GM13976 (cell line): ENCODE data around the gene KRT82.
"Not testable (repeated sequence)": the region's sequence is repeated elsewhere in the genome, so short reads cannot be mapped to it uniquely, and the experiment has no call there.

Source experiments
- DNase-seq: peaks from one replicate; pipeline ENCODE4 v3.0.0; 2012; ENCODE audit warnings: low spot score
- in situ Hi-C: fragments of 300-500 bp; cut with MboI; formaldehyde crosslinking; loops from one replicate; pipeline ENCODE4 v1.12.0; 2022; ENCODE audit warnings: low sequenced_read_pairs, mixed read lengths, inconsistent platforms; ENCODE audit not compliant: unreplicated experiment
- TF ChIP-seq, protein P1 (sequence below): IDR thresholded peaks from 2 replicates; pipeline ENCODE4 v1.5.1; 2012; ENCODE audit warnings: borderline replicate concordance, mild to moderate bottlenecking; ENCODE audit not compliant: insufficient read depth; ENCODE audit errors: extremely low read depth, missing control alignments, control extremely low read depth

Gene KRT82

GRCh38 chr12:52413202-52413601 is 7.1 kb upstream of the KRT82 start:
- no peak for DNase-seq
- TF ChIP-seq, protein P1, sequence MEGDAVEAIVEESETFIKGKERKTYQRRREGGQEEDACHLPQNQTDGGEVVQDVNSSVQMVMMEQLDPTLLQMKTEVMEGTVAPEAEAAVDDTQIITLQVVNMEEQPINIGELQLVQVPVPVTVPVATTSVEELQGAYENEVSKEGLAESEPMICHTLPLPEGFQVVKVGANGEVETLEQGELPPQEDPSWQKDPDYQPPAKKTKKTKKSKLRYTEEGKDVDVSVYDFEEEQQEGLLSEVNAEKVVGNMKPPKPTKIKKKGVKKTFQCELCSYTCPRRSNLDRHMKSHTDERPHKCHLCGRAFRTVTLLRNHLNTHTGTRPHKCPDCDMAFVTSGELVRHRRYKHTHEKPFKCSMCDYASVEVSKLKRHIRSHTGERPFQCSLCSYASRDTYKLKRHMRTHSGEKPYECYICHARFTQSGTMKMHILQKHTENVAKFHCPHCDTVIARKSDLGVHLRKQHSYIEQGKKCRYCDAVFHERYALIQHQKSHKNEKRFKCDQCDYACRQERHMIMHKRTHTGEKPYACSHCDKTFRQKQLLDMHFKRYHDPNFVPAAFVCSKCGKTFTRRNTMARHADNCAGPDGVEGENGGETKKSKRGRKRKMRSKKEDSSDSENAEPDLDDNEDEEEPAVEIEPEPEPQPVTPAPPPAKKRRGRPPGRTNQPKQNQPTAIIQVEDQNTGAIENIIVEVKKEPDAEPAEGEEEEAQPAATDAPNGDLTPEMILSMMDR = no peak
- in situ Hi-C loops = no loop called here

DNA sequence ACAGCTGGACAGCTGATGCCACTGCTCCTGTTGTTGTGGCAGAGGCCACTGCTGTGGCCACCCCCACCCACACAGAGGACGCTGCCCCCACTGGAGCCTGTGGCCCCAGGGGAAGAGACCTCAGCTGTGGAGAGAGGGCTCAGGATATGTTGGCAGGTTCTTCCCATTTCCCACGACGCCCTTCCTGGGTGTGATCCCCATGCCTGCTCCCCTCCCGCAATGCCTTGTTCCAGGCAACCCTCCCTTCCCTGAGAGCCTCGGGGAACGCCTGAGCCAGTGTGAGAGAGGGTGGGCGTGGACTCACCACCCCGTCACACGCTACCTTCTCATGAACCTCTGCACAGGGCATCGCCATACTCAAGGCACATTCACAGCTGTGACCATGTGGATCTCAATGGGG is 5.7 kb upstream of the KRT82 start:
- no peak for DNase-seq
- TF ChIP-seq, protein P1 = no peak
- in situ Hi-C loops = no loop called here

DNA sequence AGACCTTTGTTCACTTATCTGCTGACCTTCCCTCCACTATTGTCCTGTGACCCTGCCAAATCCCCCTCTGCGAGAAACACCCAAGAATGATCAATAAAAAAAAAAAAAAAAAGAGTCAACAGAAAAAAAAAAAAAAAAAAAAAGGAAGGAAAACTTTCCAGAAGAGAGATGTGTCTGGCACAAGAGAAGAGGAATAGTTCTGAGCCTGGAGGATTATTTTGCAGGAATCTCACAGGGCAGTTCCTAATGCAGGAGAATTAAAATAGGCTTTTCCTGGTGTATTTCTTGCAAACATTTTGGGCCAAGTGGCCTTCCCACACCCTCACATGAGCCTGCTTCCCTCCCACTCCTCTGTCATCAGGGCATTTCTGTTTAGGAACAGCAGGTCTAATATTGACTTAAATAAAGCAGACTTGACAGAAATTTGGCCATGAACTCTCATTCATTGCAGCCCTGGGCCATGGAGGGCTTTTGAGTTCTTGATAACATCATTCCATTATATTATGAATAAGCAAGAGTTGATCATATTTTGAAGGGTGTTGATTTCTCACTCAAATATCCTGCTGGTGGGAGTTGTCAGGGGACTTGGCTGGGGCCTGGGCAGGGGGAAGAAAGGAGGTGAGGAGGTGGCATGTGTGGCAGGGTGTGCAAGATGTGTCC is 4.6 kb upstream of the KRT82 start:
- in situ Hi-C loops, DNase-seq: not testable (repeated sequence)

DNA sequence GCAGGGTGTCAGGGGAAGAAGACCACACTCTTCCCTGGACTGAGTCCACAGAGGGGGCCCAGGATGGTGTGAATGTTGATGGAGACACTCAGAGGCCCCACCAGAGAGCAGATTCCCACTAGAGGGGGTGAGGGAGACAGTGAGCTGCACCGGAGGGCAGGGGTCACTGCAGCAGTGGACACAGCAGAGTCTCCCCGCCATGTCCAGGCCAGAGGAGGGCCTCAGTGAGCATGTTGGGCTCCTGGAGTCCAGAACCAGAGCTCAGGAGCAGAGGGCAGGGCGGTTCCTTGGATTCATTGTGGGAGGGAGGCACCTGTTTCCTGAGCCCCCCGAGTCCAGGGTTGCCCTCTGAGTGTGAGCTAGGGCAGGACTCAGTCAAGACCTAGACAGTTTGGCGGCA is 1.8 kb upstream of the KRT82 start:
- TF ChIP-seq, protein P1 = no peak
- in situ Hi-C loops = no loop called here

GRCh38 chr12:52404951-52405350 is 1.2 kb downstream of the KRT82 start:
- in situ Hi-C loops = no loop called here
- TF ChIP-seq, protein P1 = no peak
- DNase-seq = no peak

More for the DNA sequence above, 1.8 kb upstream of the KRT82 start:
- no peak for DNase-seq

- in situ Hi-C loops = no loop called here
- no peak for DNase-seq
- TF ChIP-seq, protein P1 = no peak
Observed at GRCh38 chr12:52403561-52403960, 2.6 kb downstream of the KRT82 start.

DNA sequence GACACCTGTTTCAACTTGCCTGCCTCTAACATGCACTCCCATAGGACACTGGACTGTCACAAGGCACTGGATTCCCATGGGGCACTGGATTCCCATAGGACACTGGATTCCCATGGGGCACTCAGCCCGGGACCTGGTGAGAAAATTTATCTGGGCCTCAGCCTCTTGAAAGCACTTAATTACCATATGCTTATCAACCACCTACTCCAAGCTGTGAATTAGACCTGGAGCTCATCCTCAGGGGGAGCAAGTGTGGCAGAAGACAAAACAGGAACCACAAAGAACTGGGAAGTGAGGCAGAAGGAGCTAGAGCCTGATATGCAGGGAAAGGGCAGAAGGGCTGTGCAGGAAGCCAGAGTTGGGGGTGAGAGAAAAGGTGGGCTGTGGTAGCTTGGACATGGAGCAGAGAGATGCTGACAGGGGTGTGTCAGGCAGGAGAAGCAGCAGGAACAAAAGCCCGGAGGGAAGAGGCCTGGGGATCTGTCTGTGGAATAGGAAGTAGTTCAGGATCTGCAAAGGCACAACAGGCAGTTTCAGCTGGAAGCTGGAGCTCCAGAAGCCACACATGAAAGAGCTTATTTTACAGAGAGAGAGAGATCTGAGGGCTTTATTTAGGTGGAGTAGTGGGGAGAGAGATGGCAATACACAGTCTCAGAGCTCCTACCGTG is 3.1 kb downstream of the KRT82 start:
- TF ChIP-seq, protein P1 = no peak
- DNase-seq = no peak
- in situ Hi-C loops = no loop called here
